ENCODE results near the gene CNOT6. TPM values are rescaled to one million over a fixed set of nuclear protein-coding genes. Genes with fewer than 3 reads are reported as not detected.
"Not testable (repeated sequence)": the region's sequence is repeated elsewhere in the genome, so short reads cannot be mapped to it uniquely, and the experiment has no call there.

Gene CNOT6
- total and polyA plus RNA-seq, 9 donors, result 11.7 to 29.7 (median 23.7) TPM

- Histone ChIP-seq H3K9me3 (replicated peaks; ENCODE audit: control insufficient read depth, low read depth, low read length) (peaks cover 3% of the 10 kb centered on the region), H3K36me3 (ENCODE audit: control insufficient read depth, insufficient read depth, low read length) (no peaks in the 10 kb centered on the region), H3K27me3 (ENCODE audit: control insufficient read depth, insufficient read depth, low read length) (no peaks in the 10 kb centered on the region), H3K4me1 (ENCODE audit: control insufficient read depth, insufficient read depth, low read length) (no peaks in the 10 kb centered on the region), H3K4me3 (ENCODE audit: low read length) (no peak overlapping the region), H3K27ac (ENCODE audit: low read length) (no peak overlapping the region)
- no peak for DNase-seq
- 74% methylated on average over 4 of the region's 13 CpGs for WGBS (ENCODE audit: insufficient coverage)
Measured at GRCh38 chr5:180463916-180464602, 30.1 kb upstream of the CNOT6 start.

GRCh38 chr5:180464603-180464970, 29.6 kb upstream of the CNOT6 start:
- 78% methylated on average over 1 of the region's 5 CpGs for WGBS (ENCODE audit: insufficient coverage)
- Histone ChIP-seq H3K9me3 (replicated peaks; ENCODE audit: control insufficient read depth, low read depth, low read length) (peaks cover 3% of the 10 kb centered on the region), H3K36me3 (ENCODE audit: control insufficient read depth, insufficient read depth, low read length) (no peaks in the 10 kb centered on the region), H3K27ac (ENCODE audit: low read length) (no peak overlapping the region), H3K4me3 (ENCODE audit: low read length) (no peak overlapping the region), H3K27me3 (ENCODE audit: control insufficient read depth, insufficient read depth, low read length) (no peaks in the 10 kb centered on the region), H3K4me1 (ENCODE audit: control insufficient read depth, insufficient read depth, low read length) (no peaks in the 10 kb centered on the region)
- DNase-seq, result no peak

- 85% methylated on average over 4 of the region's 4 CpGs for WGBS (ENCODE audit: insufficient coverage)
- not testable (repeated sequence) for H3K27me3 ChIP-seq (ENCODE audit: control insufficient read depth, insufficient read depth, low read length); H3K27ac ChIP-seq (ENCODE audit: low read length); H3K36me3 ChIP-seq (ENCODE audit: control insufficient read depth, insufficient read depth, low read length); H3K4me3 ChIP-seq (ENCODE audit: low read length); DNase-seq; H3K9me3 ChIP-seq (replicated peaks; ENCODE audit: control insufficient read depth, low read depth, low read length); H3K4me1 ChIP-seq (ENCODE audit: control insufficient read depth, insufficient read depth, low read length)
Measured at GRCh38 chr5:180465052-180465451, 29.1 kb upstream of the CNOT6 start.

GRCh38 chr5:180466316-180466715, 27.9 kb upstream of the CNOT6 start:
- no peak overlapping the region for H3K27ac ChIP-seq (ENCODE audit: low read length)
- DNase-seq, result no peak
- no peaks in the 10 kb centered on the region for H3K36me3 ChIP-seq (ENCODE audit: control insufficient read depth, insufficient read depth, low read length)
- no peaks in the 10 kb centered on the region for H3K4me1 ChIP-seq (ENCODE audit: control insufficient read depth, insufficient read depth, low read length)
- no peaks in the 10 kb centered on the region for H3K27me3 ChIP-seq (ENCODE audit: control insufficient read depth, insufficient read depth, low read length)
- H3K9me3 ChIP-seq (replicated peaks; ENCODE audit: control insufficient read depth, low read depth, low read length), result peaks cover 3% of the 10 kb centered on the region
- 88% methylated on average over 14 of the region's 15 CpGs for WGBS (ENCODE audit: insufficient coverage)
- no peak overlapping the region for H3K4me3 ChIP-seq (ENCODE audit: low read length)

- H3K27ac ChIP-seq (ENCODE audit: low read length), result no peak overlapping the region
- H3K4me3 ChIP-seq (ENCODE audit: low read length), result no peak overlapping the region
- H3K9me3 ChIP-seq (replicated peaks; ENCODE audit: control insufficient read depth, low read depth, low read length), result peaks cover 3% of the 10 kb centered on the region
- 52% methylated on average over 19 of the region's 22 CpGs for WGBS (ENCODE audit: insufficient coverage)
- H3K27me3 ChIP-seq (ENCODE audit: control insufficient read depth, insufficient read depth, low read length), result peaks cover 4% of the 10 kb centered on the region
- H3K4me1 ChIP-seq (ENCODE audit: control insufficient read depth, insufficient read depth, low read length), result no peaks in the 10 kb centered on the region
- no peak for DNase-seq
- no peaks in the 10 kb centered on the region for H3K36me3 ChIP-seq (ENCODE audit: control insufficient read depth, insufficient read depth, low read length)
Measured at GRCh38 chr5:180467028-180467975, 26.9 kb upstream of the CNOT6 start.

- H3K9me3 ChIP-seq (replicated peaks; ENCODE audit: control insufficient read depth, low read depth, low read length), result no peaks in the 10 kb centered on the region
- no peaks in the 10 kb centered on the region for H3K36me3 ChIP-seq (ENCODE audit: control insufficient read depth, insufficient read depth, low read length)
- H3K27ac ChIP-seq (ENCODE audit: low read length), result no peak overlapping the region
- no peak for DNase-seq
- no peaks in the 10 kb centered on the region for H3K4me1 ChIP-seq (ENCODE audit: control insufficient read depth, insufficient read depth, low read length)
- H3K4me3 ChIP-seq (ENCODE audit: low read length), result no peak overlapping the region
- peaks cover 4% of the 10 kb centered on the region for H3K27me3 ChIP-seq (ENCODE audit: control insufficient read depth, insufficient read depth, low read length)
- WGBS (ENCODE audit: insufficient coverage), result 74% methylated on average over 12 of the region's 18 CpGs
Measured at GRCh38 chr5:180467989-180468731, 26.0 kb upstream of the CNOT6 start.

- Histone ChIP-seq H3K4me3 (ENCODE audit: low read length) (no peak overlapping the region), H3K9me3 (replicated peaks; ENCODE audit: control insufficient read depth, low read depth, low read length) (no peaks in the 10 kb centered on the region), H3K36me3 (ENCODE audit: control insufficient read depth, insufficient read depth, low read length) (no peaks in the 10 kb centered on the region), H3K27me3 (ENCODE audit: control insufficient read depth, insufficient read depth, low read length) (peaks cover 4% of the 10 kb centered on the region), H3K4me1 (ENCODE audit: control insufficient read depth, insufficient read depth, low read length) (no peaks in the 10 kb centered on the region), H3K27ac (ENCODE audit: low read length) (no peak overlapping the region)
- WGBS (ENCODE audit: insufficient coverage), result 78% methylated on average over 22 of the region's 22 CpGs
- no peak for DNase-seq
Measured at GRCh38 chr5:180468732-180469585, 25.2 kb upstream of the CNOT6 start.

- 71% methylated on average over 2 of the region's 2 CpGs for WGBS (ENCODE audit: insufficient coverage)
- no peak for DNase-seq
- Histone ChIP-seq H3K27me3 (ENCODE audit: control insufficient read depth, insufficient read depth, low read length) (peaks cover 4% of the 10 kb centered on the region), H3K4me1 (ENCODE audit: control insufficient read depth, insufficient read depth, low read length) (no peaks in the 10 kb centered on the region), H3K9me3 (replicated peaks; ENCODE audit: control insufficient read depth, low read depth, low read length) (no peaks in the 10 kb centered on the region), H3K27ac (ENCODE audit: low read length) (no peak overlapping the region), H3K4me3 (ENCODE audit: low read length) (no peak overlapping the region), H3K36me3 (ENCODE audit: control insufficient read depth, insufficient read depth, low read length) (no peaks in the 10 kb centered on the region)
Measured at GRCh38 chr5:180469586-180469865, 24.7 kb upstream of the CNOT6 start.

GRCh38 chr5:180469866-180470265, 24.3 kb upstream of the CNOT6 start:
- H3K4me1 ChIP-seq (ENCODE audit: control insufficient read depth, insufficient read depth, low read length), result no peaks in the 10 kb centered on the region
- H3K36me3 ChIP-seq (ENCODE audit: control insufficient read depth, insufficient read depth, low read length), result no peaks in the 10 kb centered on the region
- H3K27me3 ChIP-seq (ENCODE audit: control insufficient read depth, insufficient read depth, low read length), result peaks cover 4% of the 10 kb centered on the region
- WGBS (ENCODE audit: insufficient coverage), result 100% methylated on average over 1 of the region's 1 CpG
- H3K9me3 ChIP-seq (replicated peaks; ENCODE audit: control insufficient read depth, low read depth, low read length), result no peaks in the 10 kb centered on the region
- DNase-seq, result no peak
- H3K4me3 ChIP-seq (ENCODE audit: low read length), result no peak overlapping the region
- no peak overlapping the region for H3K27ac ChIP-seq (ENCODE audit: low read length)

Data from muscle of leg (tissue), 11 donors.